ENCODE data around the gene RAB27A. TPM values are rescaled to one million over a fixed set of nuclear protein-coding genes. Genes with fewer than 3 reads are reported as not detected.

Gene RAB27A
- total and polyA plus RNA-seq, 9 of the 15 experiments (the other 6 are each of a cell fraction or from before 2014, with no cell fraction given): 31.5 to 171 (median 80.4) TPM

GRCh38 chr15:55318588-55319494 lies 29.2 kb upstream of the RAB27A start, which contains the start of the genes PIGB and PIGBOS1 (continued):
- peak in 1 of 2 experiments; percentile 69 for TF ChIP-seq AFF1 (IDR thresholded peaks at IDR 0.05; ENCODE audit: low read depth in 1 of 2, partially characterized antibody in 2 of 2)
- no peak for TF ChIP-seq NR4A1 (CRISPR knock-in tag; IDR thresholded peaks at IDR 0.05)
- TF ChIP-seq NR4A1 (tag; IDR thresholded peaks at IDR 0.05): peak; percentile 62; the same call in 1 of the 2 replicates
- no peak for TF ChIP-seq CBX1 (IDR thresholded peaks at IDR 0.05; ENCODE audit: low read depth)
- no peak for TF ChIP-seq ZFP1 (CRISPR knock-in tag; IDR thresholded peaks at IDR 0.05)
- peak; percentile 74 for TF ChIP-seq RNF2 (IDR thresholded peaks at IDR 0.05)
- 0 out of 2 replicates have a peak, but pooled peaks have one; percentile 25 for TF ChIP-seq ETS1 (conservative IDR thresholded peaks at IDR 0.05; ENCODE audit: control insufficient read depth, low read depth, low read length)
- TF ChIP-seq AFF4 (CRISPR knock-in tag; IDR thresholded peaks at IDR 0.05): no peak; the same call in 1 of the 2 replicates
- 0 out of 2 replicates have a peak, but pooled peaks have one; percentile 41 for TF ChIP-seq ZBED1 (IDR thresholded peaks at IDR 0.05)
- no peak for TF ChIP-seq USF2 (CRISPR knock-in tag; IDR thresholded peaks at IDR 0.05)
- TF ChIP-seq RB1 (IDR thresholded peaks at IDR 0.05; ENCODE audit: low read depth): peak; percentile 83
- TF ChIP-seq ZC3H11A (IDR thresholded peaks at IDR 0.05; ENCODE audit: low read depth, low read length): no peak
- no peak for TF ChIP-seq STAT5A (IDR thresholded peaks at IDR 0.05; ENCODE audit: borderline replicate concordance, low read length)
- TF ChIP-seq ZBTB5 (IDR thresholded peaks at IDR 0.05): peak; percentile 61; the same call in 1 of the 2 replicates
- TF ChIP-seq MCM7 (IDR thresholded peaks at IDR 0.05): peak in 1 of 2 experiments; percentile 80; a peak in 1 of 4 replicates
